Measurements from ENCODE around the gene ACBD6.

The ACBD6 gene

DNA sequence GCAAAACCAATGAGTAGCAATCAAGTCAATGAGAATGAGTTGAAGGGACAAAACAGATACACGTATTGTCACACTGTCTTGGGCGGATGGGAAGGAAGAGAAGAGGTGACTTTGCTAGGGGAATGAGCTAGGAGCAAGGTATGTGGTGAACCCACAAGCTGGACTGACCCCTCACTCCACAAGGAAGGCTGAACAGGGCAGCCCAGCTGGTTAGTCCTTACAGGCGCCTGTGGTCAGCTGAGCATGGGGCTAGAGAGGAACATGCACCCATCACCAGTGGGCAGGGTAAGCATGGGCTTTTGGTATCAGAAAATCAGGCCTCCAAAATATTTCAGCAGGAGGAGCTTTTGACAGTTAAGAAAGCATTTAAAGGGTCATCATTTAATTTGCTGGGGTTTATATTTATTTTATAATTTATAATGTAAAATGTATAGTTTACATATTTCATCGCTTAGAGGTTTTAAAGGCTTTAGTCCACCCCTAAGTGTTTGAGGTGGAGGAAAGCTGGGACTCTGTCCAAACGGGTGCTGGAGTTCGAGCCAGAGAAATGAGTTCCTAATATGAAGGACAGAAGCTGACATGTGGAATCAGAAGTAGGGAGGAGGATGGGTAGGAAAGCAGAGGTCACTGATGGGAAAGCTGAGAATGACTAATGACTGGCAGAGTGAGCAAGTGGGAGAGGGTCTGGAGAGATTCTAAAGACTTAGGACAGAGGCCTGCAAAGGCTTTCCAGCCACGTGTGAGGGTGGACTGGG, 22.0 kb upstream of the ACBD6 start:
- Histone ChIP-seq H3K4me3 (ENCODE audit: low read length) (no peak overlapping the region), H3K27ac (ENCODE audit: low read length) (no peak overlapping the region), H3K27me3 (ENCODE audit: insufficient read depth, low read length) (no peaks in the 10 kb centered on the region), H3K36me3 (ENCODE audit: insufficient read depth, low read depth, low read length) (no peaks in the 10 kb centered on the region), H3K4me1 (ENCODE audit: insufficient read depth, low read length) (peaks cover 8% of the 10 kb centered on the region), H3K9me3 (ENCODE audit: insufficient read depth, low read depth, low read length) (no peaks in the 10 kb centered on the region), H3K9ac (ENCODE audit: low read depth, low read length) (no peak overlapping the region)

DNA sequence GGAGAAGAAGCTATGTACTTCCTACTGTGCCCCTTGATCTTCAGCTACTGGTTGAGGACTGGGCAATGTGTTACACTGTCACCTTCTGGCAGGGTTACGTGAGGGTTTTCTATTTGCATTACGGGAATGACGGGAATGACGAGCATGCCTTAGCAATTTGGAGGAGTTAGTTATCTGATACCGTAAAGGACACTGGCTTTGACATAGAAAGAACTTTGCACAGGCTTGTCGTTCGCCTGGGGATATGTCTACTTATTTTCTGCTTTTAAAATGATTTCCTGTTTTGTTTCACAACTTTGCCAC, 19.8 kb upstream of the ACBD6 start:
- H3K9me3 ChIP-seq (ENCODE audit: insufficient read depth, low read depth, low read length), result no peaks in the 10 kb centered on the region
- no peak overlapping the region; the same call in 1 of the 2 replicates for H3K4me3 ChIP-seq (ENCODE audit: low read length)
- no peak overlapping the region for H3K27ac ChIP-seq (ENCODE audit: low read length)
- peaks cover 8% of the 10 kb centered on the region for H3K4me1 ChIP-seq (ENCODE audit: insufficient read depth, low read length)
- H3K9ac ChIP-seq (ENCODE audit: low read depth, low read length), result no peak overlapping the region
- no peaks in the 10 kb centered on the region for H3K27me3 ChIP-seq (ENCODE audit: insufficient read depth, low read length)
- H3K36me3 ChIP-seq (ENCODE audit: insufficient read depth, low read depth, low read length), result no peaks in the 10 kb centered on the region

DNA sequence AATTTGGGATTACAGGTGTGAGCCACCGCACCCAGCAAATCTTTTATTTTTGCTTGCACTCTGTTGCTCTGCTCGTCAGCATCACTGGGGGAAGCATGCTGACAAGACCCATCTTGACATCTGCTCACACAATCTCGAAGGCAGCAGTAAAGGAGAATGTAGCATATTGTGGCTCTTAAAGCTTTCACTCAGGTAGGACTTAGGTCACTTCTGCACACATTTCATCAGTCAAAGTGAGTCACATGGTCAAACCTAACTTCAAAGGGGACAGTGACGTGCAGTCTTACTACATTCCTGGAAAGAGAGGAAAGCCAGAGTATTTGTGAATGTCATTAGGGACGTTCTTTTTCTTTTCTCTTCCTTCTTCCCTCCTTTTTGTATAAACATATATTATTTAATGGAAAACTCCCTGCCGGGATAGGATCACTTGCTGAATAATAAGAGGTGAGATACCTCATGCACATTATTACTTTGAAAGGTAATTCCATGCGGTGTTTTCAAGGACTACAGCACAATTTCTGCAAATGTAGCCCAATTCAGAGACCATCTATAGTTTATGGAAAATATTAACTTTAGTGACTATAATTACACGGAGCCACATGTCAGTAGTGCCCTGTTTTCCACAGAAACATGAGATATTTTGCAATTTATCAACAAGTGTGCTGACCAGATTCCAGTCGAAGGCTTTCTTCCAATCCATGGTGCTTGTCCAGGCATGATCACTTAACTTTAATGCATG, 19.3 kb upstream of the ACBD6 start:
- no peaks in the 10 kb centered on the region for H3K9me3 ChIP-seq (ENCODE audit: insufficient read depth, low read depth, low read length)
- H3K27me3 ChIP-seq (ENCODE audit: insufficient read depth, low read length), result no peaks in the 10 kb centered on the region
- H3K4me1 ChIP-seq (ENCODE audit: insufficient read depth, low read length), result peaks cover 8% of the 10 kb centered on the region
- H3K27ac ChIP-seq (ENCODE audit: low read length), result no peak overlapping the region
- no peak overlapping the region for H3K9ac ChIP-seq (ENCODE audit: low read depth, low read length)
- H3K4me3 ChIP-seq (ENCODE audit: low read length), result no peak overlapping the region; the same call in 1 of the 2 replicates
- no peaks in the 10 kb centered on the region for H3K36me3 ChIP-seq (ENCODE audit: insufficient read depth, low read depth, low read length)

DNA sequence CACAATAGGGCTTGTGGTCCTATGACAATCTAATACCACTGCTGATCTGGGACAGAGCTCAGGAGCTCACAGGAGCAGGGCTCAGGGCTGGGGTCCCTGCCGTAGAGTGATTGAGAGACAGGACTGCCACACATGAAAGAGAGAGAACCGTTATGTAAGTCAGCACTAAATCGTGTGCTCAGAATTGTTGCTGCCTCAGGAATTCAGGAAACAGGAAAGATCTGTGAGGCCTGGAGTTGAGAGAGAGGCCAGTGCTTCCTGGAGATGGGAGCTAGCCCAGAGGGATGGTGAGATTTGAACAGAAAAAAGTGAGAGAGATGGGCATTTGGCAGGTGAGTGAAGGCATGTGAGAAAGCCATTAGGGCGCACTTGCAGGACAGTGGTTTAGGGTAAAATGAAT, 17.5 kb upstream of the ACBD6 start:
- H3K4me3 ChIP-seq (ENCODE audit: low read length), result no peak overlapping the region
- H3K36me3 ChIP-seq (ENCODE audit: insufficient read depth, low read depth, low read length), result no peaks in the 10 kb centered on the region
- H3K27me3 ChIP-seq (ENCODE audit: insufficient read depth, low read length), result no peaks in the 10 kb centered on the region
- H3K9ac ChIP-seq (ENCODE audit: low read depth, low read length), result no peak overlapping the region
- H3K4me1 ChIP-seq (ENCODE audit: insufficient read depth, low read length), result peaks cover 12% of the 10 kb centered on the region
- H3K27ac ChIP-seq (ENCODE audit: low read length), result no peak overlapping the region
- H3K9me3 ChIP-seq (ENCODE audit: insufficient read depth, low read depth, low read length), result no peaks in the 10 kb centered on the region

DNA sequence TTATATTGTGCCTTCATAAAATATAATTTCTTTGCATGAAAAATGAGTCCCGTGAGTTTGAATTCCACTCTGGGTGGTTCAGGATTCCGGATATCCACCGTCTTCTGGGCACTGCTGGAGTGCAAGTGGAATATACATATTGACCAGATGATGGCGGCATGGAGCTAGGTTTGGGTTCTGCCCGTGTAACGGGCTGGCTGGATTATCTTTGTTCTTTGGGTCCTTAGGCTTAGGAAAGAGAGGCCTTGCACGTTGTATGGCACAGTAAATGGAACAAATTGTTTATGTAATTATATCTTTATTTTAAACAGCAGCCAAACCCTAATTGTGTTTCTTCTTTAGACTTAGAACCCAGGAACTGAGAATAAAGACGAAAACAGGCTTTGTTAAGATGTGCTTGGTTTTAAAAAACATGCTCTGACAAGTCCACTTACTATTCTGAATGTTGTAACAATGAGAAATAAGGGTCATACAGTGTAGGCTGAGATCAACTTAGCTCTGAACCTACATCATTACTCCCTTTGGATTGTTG, 13.5 kb upstream of the ACBD6 start:
- Histone ChIP-seq H3K4me3 (ENCODE audit: low read length) (no peak overlapping the region), H3K9ac (ENCODE audit: low read depth, low read length) (no peak overlapping the region), H3K27me3 (ENCODE audit: insufficient read depth, low read length) (no peaks in the 10 kb centered on the region), H3K4me1 (ENCODE audit: insufficient read depth, low read length) (peaks cover 4% of the 10 kb centered on the region; the same call in 1 of the 2 replicates), H3K9me3 (ENCODE audit: insufficient read depth, low read depth, low read length) (no peaks in the 10 kb centered on the region), H3K27ac (ENCODE audit: low read length) (no peak overlapping the region), H3K36me3 (ENCODE audit: insufficient read depth, low read depth, low read length) (no peaks in the 10 kb centered on the region)

DNA sequence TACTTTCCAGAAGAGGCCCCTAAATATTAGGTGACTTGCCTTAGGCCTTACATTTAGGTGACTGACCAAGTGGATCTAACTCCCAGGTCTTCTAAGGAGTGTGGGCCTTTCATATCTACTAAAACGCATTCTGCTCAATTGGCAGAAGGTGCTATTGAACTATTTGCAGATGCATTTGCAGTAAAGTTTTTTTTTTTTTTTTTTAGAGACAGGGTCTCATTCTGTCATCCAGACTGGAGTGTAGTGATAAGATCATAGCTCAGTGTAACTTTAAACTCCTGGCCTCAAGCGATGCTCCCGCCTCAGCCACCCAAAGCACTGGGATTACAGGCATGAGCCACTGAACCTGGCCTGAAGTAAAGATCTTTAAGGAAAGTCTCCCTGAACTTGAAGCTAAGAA, 13.0 kb upstream of the ACBD6 start:
- H3K27ac ChIP-seq (ENCODE audit: low read length), result no peak overlapping the region
- H3K4me1 ChIP-seq (ENCODE audit: insufficient read depth, low read length), result peaks cover 4% of the 10 kb centered on the region; the same call in 1 of the 2 replicates
- H3K4me3 ChIP-seq (ENCODE audit: low read length), result no peak overlapping the region
- H3K36me3 ChIP-seq (ENCODE audit: insufficient read depth, low read depth, low read length), result no peaks in the 10 kb centered on the region
- no peaks in the 10 kb centered on the region for H3K9me3 ChIP-seq (ENCODE audit: insufficient read depth, low read depth, low read length)
- H3K27me3 ChIP-seq (ENCODE audit: insufficient read depth, low read length), result no peaks in the 10 kb centered on the region
- no peak overlapping the region for H3K9ac ChIP-seq (ENCODE audit: low read depth, low read length)

DNA sequence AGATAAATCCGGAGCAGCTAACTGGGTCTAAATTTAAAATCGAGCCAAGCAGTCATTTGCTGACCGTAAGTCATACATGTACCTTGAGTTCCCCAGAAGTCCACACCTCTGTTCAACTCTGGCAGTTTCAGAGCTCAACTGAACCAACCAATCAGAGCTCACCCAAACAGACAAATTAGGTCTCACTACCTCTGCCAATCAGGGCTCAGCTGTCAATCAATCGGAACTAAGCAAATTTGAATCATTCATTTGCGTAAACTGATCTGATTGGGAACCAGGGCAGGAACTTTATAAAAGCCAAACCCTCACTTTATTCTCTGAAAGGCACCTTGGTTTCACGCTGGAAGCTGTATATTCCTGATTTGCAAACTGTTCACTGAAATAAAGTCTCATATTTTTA, 11.2 kb upstream of the ACBD6 start:
- H3K4me3 ChIP-seq (ENCODE audit: low read length), result no peak overlapping the region
- no peak overlapping the region for H3K9ac ChIP-seq (ENCODE audit: low read depth, low read length)
- H3K4me1 ChIP-seq (ENCODE audit: insufficient read depth, low read length), result peaks cover 4% of the 10 kb centered on the region; the same call in 1 of the 2 replicates
- no peak overlapping the region for H3K27ac ChIP-seq (ENCODE audit: low read length)
- H3K9me3 ChIP-seq (ENCODE audit: insufficient read depth, low read depth, low read length), result no peaks in the 10 kb centered on the region
- H3K27me3 ChIP-seq (ENCODE audit: insufficient read depth, low read length), result no peaks in the 10 kb centered on the region
- H3K36me3 ChIP-seq (ENCODE audit: insufficient read depth, low read depth, low read length), result no peaks in the 10 kb centered on the region

DNA sequence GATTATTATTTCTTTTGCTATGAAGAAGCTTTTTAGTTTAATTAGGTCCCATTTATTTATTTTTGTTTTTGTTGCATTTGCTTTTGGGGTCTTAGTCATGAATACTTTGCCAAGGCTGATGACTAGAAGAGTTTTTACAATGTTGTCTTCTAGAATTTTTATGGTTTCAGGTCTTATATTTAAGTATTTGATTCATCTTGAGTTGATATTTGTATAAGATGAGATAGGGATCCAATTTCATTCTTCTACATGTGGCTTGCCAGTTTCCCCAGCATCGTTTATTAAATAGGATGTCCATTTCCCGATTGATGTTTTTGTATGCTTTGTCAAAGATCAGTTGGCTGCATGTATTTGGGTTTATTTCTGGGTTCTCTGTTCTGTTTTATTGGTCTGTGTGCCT, 8.5 kb upstream of the ACBD6 start:
- Histone ChIP-seq H3K9ac (ENCODE audit: low read depth, low read length) (no peak overlapping the region), H3K36me3 (ENCODE audit: insufficient read depth, low read depth, low read length) (no peaks in the 10 kb centered on the region), H3K4me3 (ENCODE audit: low read length) (no peak overlapping the region)

DNA sequence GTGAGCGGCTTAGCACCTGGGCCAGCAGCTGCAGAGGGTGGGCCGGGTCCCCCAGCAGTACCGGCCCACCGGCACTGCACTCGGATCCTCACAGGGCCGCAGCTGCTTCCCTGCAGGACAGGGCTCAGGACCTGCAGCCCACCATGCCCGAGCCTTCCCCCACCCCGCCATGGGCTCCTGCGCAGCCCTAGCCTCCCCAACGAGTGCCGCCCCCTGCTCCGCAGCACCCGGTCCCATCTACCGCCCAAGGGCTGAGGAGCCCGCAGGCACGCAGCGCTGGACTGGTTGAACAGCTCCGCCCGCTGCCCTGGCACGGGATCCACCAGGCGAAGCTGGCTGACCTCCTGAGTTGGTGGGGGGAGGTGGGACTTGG, 6.3 kb upstream of the ACBD6 start:
- no peak overlapping the region for H3K9ac ChIP-seq (ENCODE audit: low read depth, low read length)
- H3K4me3 ChIP-seq (ENCODE audit: low read length), result no peak overlapping the region
- no peaks in the 10 kb centered on the region; the same call in 1 of the 2 replicates for H3K9me3 ChIP-seq (ENCODE audit: insufficient read depth, low read depth, low read length)
- no peaks in the 10 kb centered on the region; the same call in 1 of the 2 replicates for H3K27me3 ChIP-seq (ENCODE audit: insufficient read depth, low read length)
- H3K36me3 ChIP-seq (ENCODE audit: insufficient read depth, low read depth, low read length), result no peaks in the 10 kb centered on the region
- H3K4me1 ChIP-seq (ENCODE audit: insufficient read depth, low read length), result no peaks in the 10 kb centered on the region
- H3K27ac ChIP-seq (ENCODE audit: low read length), result no peak overlapping the region

More for the DNA sequence above, 8.5 kb upstream of the ACBD6 start:
- Histone ChIP-seq H3K27me3 (ENCODE audit: insufficient read depth, low read length) (no peaks in the 10 kb centered on the region), H3K4me1 (ENCODE audit: insufficient read depth, low read length) (no peaks in the 10 kb centered on the region), H3K27ac (ENCODE audit: low read length) (no peak overlapping the region), H3K9me3 (ENCODE audit: insufficient read depth, low read depth, low read length) (no peaks in the 10 kb centered on the region; the same call in 1 of the 2 replicates)

DNA sequence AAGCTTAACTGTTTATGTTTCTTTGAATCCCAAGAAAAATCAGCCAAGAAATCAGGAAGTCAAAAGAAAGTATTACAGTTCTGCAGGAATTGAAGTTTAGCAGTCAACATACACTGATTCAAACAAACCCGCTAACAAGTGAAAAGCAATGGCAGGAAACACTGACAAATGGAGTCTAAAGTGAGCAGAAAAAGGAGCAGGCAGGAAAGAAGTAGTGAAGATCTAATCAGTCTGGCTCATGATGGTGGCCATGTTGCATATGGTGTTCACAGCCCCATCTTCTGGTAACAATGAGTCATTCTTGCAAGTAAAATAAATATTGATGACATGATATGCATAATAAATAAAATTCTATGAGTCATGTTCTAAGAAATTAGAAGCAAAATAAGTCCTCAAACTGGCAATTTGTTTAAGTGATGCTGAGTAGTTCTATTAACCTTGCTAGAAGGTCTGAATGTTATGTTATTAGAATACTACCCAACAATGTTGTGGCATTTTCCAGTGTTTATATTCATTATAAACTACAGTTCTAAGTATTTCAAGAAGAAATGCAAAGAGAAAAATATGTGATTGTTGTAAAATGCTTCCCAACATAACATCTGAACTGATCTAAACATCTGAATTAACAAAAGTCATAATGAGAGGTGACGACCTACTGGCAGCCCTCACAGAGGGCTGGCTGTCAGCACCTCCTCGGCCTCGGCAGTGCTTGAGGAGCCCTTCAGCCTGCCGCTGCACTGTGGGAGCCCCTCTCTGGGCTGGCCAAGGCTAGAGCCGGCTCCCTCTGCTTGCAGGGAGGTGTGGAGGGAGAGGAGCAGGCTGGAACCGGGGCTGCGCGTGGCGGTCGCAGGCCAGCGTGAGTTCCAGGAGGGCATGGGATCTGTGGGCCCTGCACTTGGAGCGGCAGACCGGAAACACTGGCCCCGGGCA, 5.7 kb upstream of the ACBD6 start:
- Histone ChIP-seq H3K9me3 (ENCODE audit: insufficient read depth, low read depth, low read length) (no peaks in the 10 kb centered on the region; the same call in 1 of the 2 replicates), H3K36me3 (ENCODE audit: insufficient read depth, low read depth, low read length) (no peaks in the 10 kb centered on the region), H3K27me3 (ENCODE audit: insufficient read depth, low read length) (peaks cover 6% of the 10 kb centered on the region; the same call in 1 of the 2 replicates), H3K27ac (ENCODE audit: low read length) (no peak overlapping the region), H3K4me1 (ENCODE audit: insufficient read depth, low read length) (peaks cover 4% of the 10 kb centered on the region; the same call in 1 of the 2 replicates), H3K4me3 (ENCODE audit: low read length) (no peak overlapping the region), H3K9ac (ENCODE audit: low read depth, low read length) (no peak overlapping the region)

DNA sequence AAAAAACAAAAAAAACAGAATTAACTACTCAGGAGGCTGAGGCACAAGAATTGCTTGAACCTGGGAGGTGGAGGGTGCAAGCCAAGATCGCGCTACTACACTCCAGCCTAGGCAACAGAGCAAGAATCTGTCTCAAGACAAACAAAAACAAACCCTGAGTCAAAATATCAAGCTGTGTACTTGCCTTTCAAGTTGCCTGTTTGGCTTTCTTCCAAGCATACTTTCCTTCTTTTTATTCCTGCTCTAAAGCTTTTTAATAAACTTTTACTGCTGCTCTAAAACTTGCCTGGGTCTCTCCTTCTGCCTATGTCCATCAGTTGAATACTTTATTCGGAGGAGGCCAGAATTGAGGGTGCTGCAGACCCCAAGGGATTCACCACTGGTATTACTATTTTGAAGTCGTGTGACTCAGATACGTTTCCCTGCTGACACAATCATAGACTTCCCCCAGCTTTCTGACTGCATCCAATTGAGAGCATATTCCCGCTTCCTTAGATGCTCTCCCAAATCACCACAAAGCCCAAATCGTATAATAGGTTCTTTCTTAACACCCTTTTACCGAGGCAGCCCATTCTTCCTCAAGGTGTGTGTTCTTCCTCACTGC, 3.5 kb upstream of the ACBD6 start:
- no peak overlapping the region for H3K9ac ChIP-seq (ENCODE audit: low read depth, low read length)
- H3K27me3 ChIP-seq (ENCODE audit: insufficient read depth, low read length), result peaks cover 9% of the 10 kb centered on the region; the same call in 1 of the 2 replicates
- no peak overlapping the region for H3K4me3 ChIP-seq (ENCODE audit: low read length)
- H3K27ac ChIP-seq (ENCODE audit: low read length), result no peak overlapping the region
- no peaks in the 10 kb centered on the region for H3K36me3 ChIP-seq (ENCODE audit: insufficient read depth, low read depth, low read length)
- peaks cover 5% of the 10 kb centered on the region; the same call in 1 of the 2 replicates for H3K4me1 ChIP-seq (ENCODE audit: insufficient read depth, low read length)
- H3K9me3 ChIP-seq (ENCODE audit: insufficient read depth, low read depth, low read length), result no peaks in the 10 kb centered on the region; the same call in 1 of the 2 replicates
